Keratinocyte (primary cell): Measurements from ENCODE around the gene CCL7.

Experiments used
- CTCF ChIP-seq, 3 experiments: IDR thresholded peaks in 1 of 3; conservative IDR thresholded peaks in 1 of 3; optimal IDR thresholded peaks in 1 of 3; 2 replicates in 2 of 3; 3 replicates in 1 of 3; pipeline versions ENCODE3 to v1.5.1; 2011; ENCODE audit warnings: low read length in 3 of 3, mild to moderate bottlenecking in 3 of 3, moderate library complexity in 2 of 3, control low read depth in 1 of 3, inconsistent platforms in 1 of 3; ENCODE audit not compliant: insufficient read depth in 2 of 3; ENCODE audit errors: extremely low read depth in 1 of 3
- EZH2 ChIP-seq: IDR thresholded peaks from one replicate; pipeline ENCODE4 v1.6.1; 2012; ENCODE audit warnings: inconsistent platforms, mild to moderate bottlenecking, low read length, moderate library complexity

GRCh38 chr17:34252095-34252443, 18.0 kb upstream of the CCL7 start:
- TF ChIP-seq CTCF (optimal IDR thresholded peaks at IDR 0.05 in 1 of 3, IDR thresholded peaks at IDR 0.05 in 1 of 3, conservative IDR thresholded peaks at IDR 0.05 in 1 of 3; ENCODE audit: extremely low read depth in 1 of 3, insufficient read depth in 2 of 3, low read length in 3 of 3) = no peak
- no peak for TF ChIP-seq EZH2
